OCI-LY1 (cell line): ENCODE data around the gene ICAM5.

Source experiments
- CTCF ChIP-seq: fragments of 200-600 bp; sonication (generic), shearing (Covaris generic); IDR thresholded peaks from 2 replicates; pipeline ENCODE4 v1.5.1; 2017; ENCODE audit warnings: mild to moderate bottlenecking, antibody characterized with exemption, low read length, moderate library complexity, mixed read lengths
- EZH2 ChIP-seq: fragments of 200-600 bp; sonication (generic), shearing (Covaris generic); IDR thresholded peaks from 2 replicates; pipeline ENCODE4 v1.8.0; 2017; ENCODE audit warnings: borderline replicate concordance, mixed run types, mild to moderate bottlenecking, antibody characterized with exemption, low read length, moderate library complexity, mixed read lengths

- TF ChIP-seq EZH2, result no peak
- no peak for TF ChIP-seq CTCF
Measured at GRCh38 chr19:10279737-10280442, 9.9 kb upstream of the ICAM5 start.
